Stimulated activated CD4-positive, alpha-beta T cell treated with anti-CD3 and anti-CD28 coated beads, TNF-alpha, amount 100 ng/mL, for 24 hours (primary cell): ENCODE measurements around the gene LDHAL6B.

Experiments used
- DNase-seq, 3 experiments: peaks; one replicate each; pipeline ENCODE4 v3.0.0-alpha.2; 2020; ENCODE audit warnings: low read depth in 3 of 3

LDHAL6B gene

DNA sequence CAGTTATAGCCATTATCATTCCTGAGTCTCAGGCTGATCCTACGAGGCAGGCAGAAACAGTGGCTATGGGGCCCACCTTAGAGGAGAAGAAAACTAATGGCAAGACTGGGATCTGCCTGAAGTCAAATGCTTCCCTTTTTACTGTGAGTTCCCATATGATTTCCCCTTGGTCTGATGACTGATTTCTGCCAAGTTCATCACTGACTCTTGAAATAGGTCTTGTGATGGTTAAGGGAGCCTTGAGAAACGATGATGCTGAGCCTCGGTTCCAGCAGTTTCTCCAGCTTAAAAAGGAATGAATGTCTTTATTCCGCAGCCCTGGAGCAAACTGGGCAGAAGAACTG, 29.4 kb upstream of the LDHAL6B start:
- DNase-seq = no peak

- no peak for DNase-seq
Measured at GRCh38 chr15:59178151-59178695, 28.4 kb upstream of the LDHAL6B start.

DNA sequence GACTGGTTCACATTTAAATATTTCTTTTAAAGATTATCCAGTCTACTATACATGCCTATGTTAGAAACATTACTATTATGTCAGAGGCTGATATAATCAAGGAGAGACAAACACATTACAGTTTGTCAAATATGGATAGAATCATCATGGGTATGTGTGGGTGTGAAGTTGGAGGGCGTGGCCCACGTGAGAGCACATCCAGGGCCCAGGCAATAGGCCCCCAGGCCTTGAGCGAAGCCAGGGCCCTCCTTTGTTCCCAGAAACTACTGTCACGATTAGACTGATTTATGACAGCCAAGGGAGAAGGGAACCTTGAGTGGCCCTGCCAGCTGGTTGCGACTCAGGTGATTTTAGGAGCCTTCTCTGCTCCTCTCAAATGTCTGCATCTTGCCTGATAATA, 26.9 kb upstream of the LDHAL6B start:
- no peak for DNase-seq

GRCh38 chr15:59180945-59181600, 25.6 kb upstream of the LDHAL6B start:
- no peak for DNase-seq

GRCh38 chr15:59185725-59186124, 20.9 kb upstream of the LDHAL6B start:
- no peak for DNase-seq

DNA sequence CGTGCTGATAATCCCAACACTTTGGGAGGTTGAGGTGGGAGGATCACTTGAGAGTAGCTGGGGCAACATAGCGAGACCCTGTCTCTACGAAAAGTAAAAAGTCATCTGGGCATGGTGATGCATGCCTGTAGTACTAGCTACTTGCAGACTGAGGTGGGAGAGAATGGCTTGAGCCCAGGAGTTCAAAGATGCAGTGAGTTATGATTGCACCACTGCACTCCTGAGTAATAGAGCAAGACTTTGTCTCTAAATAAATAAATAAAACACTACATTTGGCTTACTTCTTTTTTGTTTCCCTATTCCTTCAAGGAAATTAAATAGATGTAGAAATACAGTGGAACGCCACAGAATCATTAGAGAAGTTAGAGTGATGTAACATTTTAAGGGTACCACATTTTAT, 20.1 kb upstream of the LDHAL6B start:
- no peak for DNase-seq

GRCh38 chr15:59189241-59189640, 17.4 kb upstream of the LDHAL6B start:
- no peak for DNase-seq

- no peak for DNase-seq
Measured at GRCh38 chr15:59190291-59190690, 16.4 kb upstream of the LDHAL6B start.

GRCh38 chr15:59191855-59192237, 14.8 kb upstream of the LDHAL6B start:
- no peak for DNase-seq

- no peak for DNase-seq
Measured at GRCh38 chr15:59194639-59195325, 11.9 kb upstream of the LDHAL6B start.

- no peak for DNase-seq
Measured at GRCh38 chr15:59196416-59196815, 10.2 kb upstream of the LDHAL6B start.

DNA sequence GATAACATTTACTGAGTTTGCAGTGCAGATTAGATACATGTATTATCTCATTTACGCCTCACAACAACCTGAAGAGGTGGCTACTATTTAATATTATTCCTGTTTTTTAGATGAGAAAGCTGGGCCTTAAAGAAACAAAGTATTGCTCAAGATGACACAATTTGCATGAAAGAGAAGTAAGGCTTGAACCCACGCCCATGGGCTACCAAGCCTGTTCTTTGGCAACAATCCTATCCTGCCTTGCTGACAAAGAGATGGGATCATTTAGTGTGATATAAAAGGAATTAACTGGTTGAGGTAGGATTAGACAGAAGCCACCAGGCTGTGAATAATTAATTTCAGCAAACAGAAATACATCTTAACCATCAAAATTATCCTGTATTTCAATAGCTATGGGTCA, 9.2 kb upstream of the LDHAL6B start:
- DNase-seq = no peak

GRCh38 chr15:59199626-59200465, 6.8 kb upstream of the LDHAL6B start:
- DNase-seq = no peak

DNA sequence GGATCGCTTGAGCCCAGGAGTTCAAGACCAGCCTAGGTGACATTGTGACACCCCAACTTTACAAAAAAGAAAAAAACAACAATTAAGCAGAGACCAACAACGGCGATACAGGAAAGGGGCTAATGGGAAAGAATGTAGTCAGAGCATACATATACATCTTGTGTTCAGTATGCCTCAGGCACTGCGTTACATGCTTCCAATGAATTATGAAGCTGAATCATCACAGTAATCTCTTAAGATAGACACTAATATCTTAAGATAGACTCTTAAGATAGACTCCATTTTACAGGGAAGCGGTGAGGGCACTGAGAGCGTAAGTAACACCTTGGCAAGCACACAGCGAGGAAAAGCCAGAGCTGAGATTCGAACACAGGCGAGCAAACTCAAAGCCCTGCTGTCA, 6.1 kb upstream of the LDHAL6B start:
- no peak for DNase-seq

GRCh38 chr15:59203008-59203407, 3.6 kb upstream of the LDHAL6B start:
- DNase-seq = no peak

DNA sequence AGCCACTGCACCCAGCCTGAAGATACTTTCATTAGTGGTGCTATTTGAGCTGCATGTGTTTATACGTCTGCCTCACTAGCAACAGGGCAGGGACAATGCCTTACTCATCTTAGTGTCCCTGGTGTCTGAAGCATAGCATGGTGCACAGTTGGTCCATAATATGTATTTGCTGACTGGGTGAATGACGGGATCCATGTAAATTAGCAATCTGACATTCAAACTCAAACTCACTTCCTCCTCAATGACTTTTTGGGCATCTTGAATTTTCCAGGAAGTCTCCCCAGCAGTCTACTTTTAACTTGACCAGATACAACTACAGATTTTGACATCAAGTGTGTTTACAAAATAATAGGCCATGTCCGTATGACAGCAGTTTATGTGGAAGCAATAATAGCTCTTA, 3.0 kb upstream of the LDHAL6B start:
- DNase-seq = no peak

DNA sequence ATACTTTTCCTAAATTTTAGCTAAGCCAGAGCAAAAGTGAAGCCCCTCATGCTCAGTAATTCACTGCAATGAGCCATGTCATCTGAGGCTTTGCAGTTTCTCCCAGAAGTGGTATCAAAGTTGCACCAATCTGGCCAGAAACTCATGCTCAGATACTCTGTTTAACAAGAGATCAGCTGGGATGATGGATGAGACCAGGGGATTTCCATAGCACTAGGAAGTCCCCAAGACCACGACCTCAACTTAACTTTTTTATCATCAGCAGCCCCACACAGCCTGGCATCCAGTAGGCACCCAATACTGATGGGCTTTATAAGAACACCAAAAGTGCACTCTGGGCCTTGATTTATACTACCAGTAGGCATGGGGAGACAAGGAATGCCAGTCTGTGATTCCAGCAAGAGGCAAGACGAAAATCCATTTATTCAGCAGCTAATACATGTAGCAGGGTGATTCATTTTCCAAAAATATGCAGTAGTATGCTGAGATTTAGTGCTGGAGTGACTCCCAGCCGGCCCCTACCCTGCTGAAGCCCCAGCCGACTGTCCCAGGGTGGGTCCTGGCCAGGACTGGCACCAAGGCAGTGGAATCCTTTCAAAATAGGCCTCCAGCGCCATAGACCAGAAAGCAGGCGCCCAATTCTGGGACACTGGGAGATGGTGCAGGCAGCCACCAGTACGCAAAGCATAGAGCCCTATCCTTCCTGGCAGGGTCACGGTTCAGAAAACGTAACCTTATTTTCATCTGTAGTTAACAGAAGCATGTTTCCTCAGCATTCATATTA, 612 bp upstream of the LDHAL6B start:
- no peak for DNase-seq

DNA sequence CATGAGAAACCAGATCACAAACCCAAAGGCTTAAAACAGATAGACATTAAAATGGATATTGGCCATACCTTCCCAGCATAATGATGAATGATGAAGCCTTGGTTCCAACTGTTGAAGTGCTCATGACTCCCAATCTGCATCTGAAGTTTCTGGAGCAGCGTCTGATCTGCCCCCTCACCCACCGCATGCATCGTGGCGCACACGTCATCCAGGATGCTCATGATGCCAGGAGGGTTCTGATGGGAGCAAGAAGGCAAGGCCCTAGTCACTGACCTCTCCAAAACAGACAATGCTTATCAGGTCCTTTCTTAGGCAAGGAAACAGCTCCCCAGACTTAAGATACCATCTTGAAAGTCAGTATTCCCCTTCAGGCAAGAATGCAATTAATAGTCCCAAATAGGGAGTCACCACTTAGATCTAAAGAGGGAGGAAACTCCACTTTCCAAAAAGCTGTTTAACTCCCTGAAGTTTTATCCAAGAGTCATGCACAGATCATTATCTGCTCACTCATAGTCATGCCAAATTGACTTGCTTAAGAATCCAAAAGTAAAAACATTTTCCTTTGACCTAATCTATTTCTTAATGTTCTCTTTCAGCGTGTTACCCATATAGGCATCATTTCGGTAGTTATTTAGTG, 2.1 kb downstream of the LDHAL6B start:
- no peak for DNase-seq

DNA sequence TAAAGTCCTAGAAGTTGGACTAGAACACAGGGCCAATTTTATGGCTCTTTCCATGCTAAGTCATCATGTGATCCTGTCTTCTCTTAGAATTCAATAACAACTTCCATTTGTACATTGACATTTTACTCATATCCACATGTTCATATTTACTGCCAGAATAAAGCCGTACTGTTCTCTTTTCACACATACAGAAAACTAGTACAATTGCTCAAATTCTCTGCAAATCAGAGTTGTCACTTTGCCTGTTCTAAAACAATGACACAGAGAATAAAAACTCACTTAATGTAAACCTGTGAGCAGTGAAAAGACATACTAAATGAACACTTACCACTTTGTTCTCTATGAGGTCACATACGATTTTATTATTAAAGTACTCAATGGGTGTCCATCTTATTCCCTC, 3.5 kb downstream of the LDHAL6B start:
- no peak for DNase-seq

DNA sequence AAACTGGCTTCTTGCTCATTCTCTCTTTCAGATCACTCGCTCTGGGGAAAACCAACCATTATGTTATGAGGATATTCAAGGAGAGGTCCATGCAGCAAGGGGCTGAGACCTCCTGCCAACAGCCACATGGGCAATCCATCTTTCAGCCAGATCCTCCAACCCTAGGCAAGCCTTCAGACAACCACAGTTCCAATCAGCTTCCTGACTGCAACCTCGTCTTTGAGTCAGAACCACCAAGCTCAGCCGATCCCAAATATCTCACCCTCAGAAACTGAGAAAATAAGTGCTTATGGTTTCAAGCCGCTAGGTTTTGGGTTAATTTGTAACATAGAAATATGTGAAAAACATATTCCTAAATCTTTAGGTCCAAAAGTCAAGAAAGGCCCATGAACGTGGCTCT, 10.3 kb downstream of the LDHAL6B start:
- DNase-seq = no peak

DNA sequence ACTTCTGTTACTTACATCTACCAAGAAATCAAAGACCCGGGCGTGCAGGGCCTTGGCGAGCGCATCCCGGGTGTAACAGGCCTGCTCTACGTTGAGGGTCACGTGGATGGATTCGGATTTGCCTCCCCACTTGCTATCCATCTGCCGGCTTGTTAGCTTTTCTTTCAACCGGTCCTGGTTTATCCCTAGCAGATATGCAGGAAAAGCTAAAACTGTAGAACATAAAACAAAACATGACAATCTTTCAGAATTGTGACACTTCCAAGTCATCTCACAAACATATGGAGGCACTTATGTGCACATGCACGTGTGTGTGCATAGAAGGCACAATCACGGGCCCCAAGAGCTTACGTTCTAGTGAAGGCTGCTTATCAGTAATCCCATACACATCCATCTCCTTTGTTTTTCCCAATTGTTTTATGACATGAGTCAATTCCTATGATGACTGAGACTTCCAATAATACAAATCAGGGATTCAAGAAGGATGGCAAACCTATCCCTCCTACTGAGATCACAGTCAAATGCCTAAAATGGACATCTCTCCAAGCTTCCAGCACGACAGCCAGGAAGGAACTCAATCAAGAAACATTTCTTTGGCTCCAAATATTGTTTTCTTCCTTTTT, 11.3 kb downstream of the LDHAL6B start:
- DNase-seq = no peak
